Measurements from ENCODE around the gene TACC2.

DNA sequence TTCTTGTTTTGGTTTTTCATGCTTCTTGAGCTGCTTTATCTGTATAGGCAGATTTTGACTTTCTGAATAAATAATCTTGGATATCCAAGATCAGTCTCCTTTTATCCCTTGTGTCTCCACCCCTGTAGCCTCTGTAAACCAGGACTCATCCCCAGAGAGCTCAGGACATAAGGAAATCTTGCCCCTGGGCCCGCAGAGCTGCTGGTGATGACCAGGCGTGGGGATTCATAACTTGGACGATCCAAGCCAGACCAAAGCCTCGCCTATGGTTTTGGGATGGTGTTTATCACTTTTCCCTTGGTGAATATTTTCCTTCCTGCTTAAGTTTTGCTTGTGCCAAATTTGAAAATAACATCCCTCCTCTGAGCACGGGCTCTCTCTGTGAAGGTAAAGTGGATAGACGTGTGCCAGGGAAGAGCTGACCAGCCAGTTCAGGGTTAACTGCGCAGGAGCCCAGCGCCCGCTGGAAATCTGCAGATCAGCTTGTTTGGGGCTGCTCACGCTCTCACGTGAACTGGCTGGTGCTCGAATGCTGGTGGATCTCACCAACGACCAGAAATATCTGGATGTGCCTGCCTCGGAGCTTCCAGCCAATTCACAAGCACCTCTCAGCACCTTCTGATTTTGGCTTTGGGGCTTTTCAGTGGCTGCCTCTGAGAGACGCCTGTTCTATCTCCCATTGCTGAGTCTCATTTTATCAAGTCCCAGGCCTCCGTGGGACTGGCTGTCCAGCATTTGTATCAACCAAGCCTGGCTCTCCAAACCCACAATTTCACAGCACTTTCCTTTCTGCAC is 150.1 kb downstream of the TACC2 start:
- TF ChIP-seq, protein P1, sequence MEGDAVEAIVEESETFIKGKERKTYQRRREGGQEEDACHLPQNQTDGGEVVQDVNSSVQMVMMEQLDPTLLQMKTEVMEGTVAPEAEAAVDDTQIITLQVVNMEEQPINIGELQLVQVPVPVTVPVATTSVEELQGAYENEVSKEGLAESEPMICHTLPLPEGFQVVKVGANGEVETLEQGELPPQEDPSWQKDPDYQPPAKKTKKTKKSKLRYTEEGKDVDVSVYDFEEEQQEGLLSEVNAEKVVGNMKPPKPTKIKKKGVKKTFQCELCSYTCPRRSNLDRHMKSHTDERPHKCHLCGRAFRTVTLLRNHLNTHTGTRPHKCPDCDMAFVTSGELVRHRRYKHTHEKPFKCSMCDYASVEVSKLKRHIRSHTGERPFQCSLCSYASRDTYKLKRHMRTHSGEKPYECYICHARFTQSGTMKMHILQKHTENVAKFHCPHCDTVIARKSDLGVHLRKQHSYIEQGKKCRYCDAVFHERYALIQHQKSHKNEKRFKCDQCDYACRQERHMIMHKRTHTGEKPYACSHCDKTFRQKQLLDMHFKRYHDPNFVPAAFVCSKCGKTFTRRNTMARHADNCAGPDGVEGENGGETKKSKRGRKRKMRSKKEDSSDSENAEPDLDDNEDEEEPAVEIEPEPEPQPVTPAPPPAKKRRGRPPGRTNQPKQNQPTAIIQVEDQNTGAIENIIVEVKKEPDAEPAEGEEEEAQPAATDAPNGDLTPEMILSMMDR (IDR thresholded peaks at IDR 0.05; ENCODE audit: low read length): no peak
- no peak for TF ChIP-seq EZH2 (IDR thresholded peaks at IDR 0.05; ENCODE audit: borderline replicate concordance, low read length)
